ENCODE results near the gene OR10S1.

DNA sequence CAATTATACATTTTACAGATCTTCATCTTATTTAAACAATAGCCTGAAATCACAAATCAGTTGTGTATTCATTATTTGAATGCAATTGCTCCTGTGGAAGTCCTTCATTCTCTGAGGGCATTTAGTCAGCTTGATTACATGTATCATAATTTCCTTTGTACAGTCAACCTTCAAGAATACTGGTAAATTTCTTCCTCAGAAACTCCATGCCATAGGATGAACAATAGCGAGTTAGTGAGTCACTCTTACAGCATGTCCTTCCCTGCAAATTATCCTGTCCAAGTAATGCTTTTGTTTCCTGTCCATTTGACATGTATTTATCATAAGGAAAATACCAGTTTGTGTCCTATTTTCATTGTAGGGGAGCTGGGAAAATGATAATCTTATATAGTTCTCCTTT is 3.8 kb downstream of the OR10S1 start:
- TF ChIP-seq, protein P1, sequence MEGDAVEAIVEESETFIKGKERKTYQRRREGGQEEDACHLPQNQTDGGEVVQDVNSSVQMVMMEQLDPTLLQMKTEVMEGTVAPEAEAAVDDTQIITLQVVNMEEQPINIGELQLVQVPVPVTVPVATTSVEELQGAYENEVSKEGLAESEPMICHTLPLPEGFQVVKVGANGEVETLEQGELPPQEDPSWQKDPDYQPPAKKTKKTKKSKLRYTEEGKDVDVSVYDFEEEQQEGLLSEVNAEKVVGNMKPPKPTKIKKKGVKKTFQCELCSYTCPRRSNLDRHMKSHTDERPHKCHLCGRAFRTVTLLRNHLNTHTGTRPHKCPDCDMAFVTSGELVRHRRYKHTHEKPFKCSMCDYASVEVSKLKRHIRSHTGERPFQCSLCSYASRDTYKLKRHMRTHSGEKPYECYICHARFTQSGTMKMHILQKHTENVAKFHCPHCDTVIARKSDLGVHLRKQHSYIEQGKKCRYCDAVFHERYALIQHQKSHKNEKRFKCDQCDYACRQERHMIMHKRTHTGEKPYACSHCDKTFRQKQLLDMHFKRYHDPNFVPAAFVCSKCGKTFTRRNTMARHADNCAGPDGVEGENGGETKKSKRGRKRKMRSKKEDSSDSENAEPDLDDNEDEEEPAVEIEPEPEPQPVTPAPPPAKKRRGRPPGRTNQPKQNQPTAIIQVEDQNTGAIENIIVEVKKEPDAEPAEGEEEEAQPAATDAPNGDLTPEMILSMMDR (conservative IDR thresholded peaks at IDR 0.05; ENCODE audit: low read length) = no peak
- TF ChIP-seq EZH2phosphoT487 (IDR thresholded peaks at IDR 0.05; ENCODE audit: borderline replicate concordance) = no peak
